H9 (cell line): ENCODE data around the gene ZNF133. TPM values are rescaled to one million over a fixed set of nuclear protein-coding genes. Genes with fewer than 3 reads are reported as not detected.

Source experiments
- DNase-seq: peaks from one replicate; pipeline ENCODE4 v3.0.0-alpha.2; 2017
- H2AFZ ChIP-seq: one replicate; pipeline ENCODE4 v1.6.1; 2013; ENCODE audit warnings: mild to moderate bottlenecking, low read length, control low read depth, moderate library complexity
- H2AK5ac ChIP-seq: 2 replicates; pipeline ENCODE4 v1.6.1; 2013; ENCODE audit warnings: low read length, control low read depth, mixed read lengths; ENCODE audit not compliant: insufficient read length
- H2BK120ac ChIP-seq: one replicate; pipeline ENCODE4 v1.6.1; 2013; ENCODE audit warnings: low read depth, mild to moderate bottlenecking, low read length, control low read depth, inconsistent platforms; ENCODE audit not compliant: poor library complexity, severe bottlenecking
- H2BK12ac ChIP-seq: 2 replicates; pipeline ENCODE4 v1.6.1; 2013; ENCODE audit warnings: low read length, control low read depth, mixed read lengths, low read depth; ENCODE audit not compliant: insufficient read length
- H2BK15ac ChIP-seq: 2 replicates; pipeline ENCODE4 v1.6.1; 2013; ENCODE audit warnings: low read depth, low read length, control low read depth
- H2BK20ac ChIP-seq: one replicate; pipeline ENCODE4 v1.6.1; 2013; ENCODE audit warnings: low read depth, mild to moderate bottlenecking, low read length, control low read depth, inconsistent platforms; ENCODE audit not compliant: poor library complexity, severe bottlenecking
- H2BK5ac ChIP-seq: 2 replicates; pipeline ENCODE4 v1.6.1; 2013; ENCODE audit warnings: low read length, control low read depth, mixed read lengths; ENCODE audit not compliant: insufficient read length
- H3K14ac ChIP-seq: 2 replicates; pipeline ENCODE4 v1.6.1; 2013; ENCODE audit warnings: low read length, control low read depth; ENCODE audit not compliant: insufficient read depth
- H3K18ac ChIP-seq: 2 replicates; pipeline ENCODE4 v1.6.1; 2013; ENCODE audit warnings: low read depth, mild to moderate bottlenecking, mixed read lengths, low read length, control low read depth; ENCODE audit not compliant: insufficient read length
- H3K23ac ChIP-seq: 2 replicates; pipeline ENCODE4 v1.6.1; 2013; ENCODE audit warnings: low read length, control low read depth, mixed read lengths, low read depth; ENCODE audit not compliant: insufficient read length
- H3K23me2 ChIP-seq: 2 replicates; pipeline ENCODE4 v1.6.1; 2013; ENCODE audit warnings: low read depth, mild to moderate bottlenecking, mixed read lengths, low read length, control low read depth; ENCODE audit not compliant: insufficient read length, poor library complexity, severe bottlenecking
- H3K27ac ChIP-seq: 2 replicates; pipeline ENCODE4 v1.5.1; 2013; ENCODE audit warnings: low read length, control low read depth, mixed read lengths, low read depth; ENCODE audit not compliant: insufficient read length
- H3K27me3 ChIP-seq: 2 replicates; pipeline ENCODE4 v1.6.1; 2013; ENCODE audit warnings: low read length, control low read depth, inconsistent platforms; ENCODE audit not compliant: insufficient read depth
- H3K4ac ChIP-seq: 2 replicates; pipeline ENCODE4 v1.6.1; 2013; ENCODE audit warnings: low read depth, mild to moderate bottlenecking, control low read depth, inconsistent platforms, low read length, moderate library complexity
- H3K4me1 ChIP-seq: 2 replicates; pipeline ENCODE4 v1.6.1; 2013; ENCODE audit warnings: low read length, control low read depth, inconsistent platforms; ENCODE audit not compliant: insufficient read depth
- H3K4me2 ChIP-seq: 2 replicates; pipeline ENCODE4 v1.6.1; 2013; ENCODE audit warnings: low read length, control low read depth, mixed read lengths; ENCODE audit not compliant: insufficient read length, insufficient read depth
- H3K56ac ChIP-seq: 2 replicates; pipeline ENCODE4 v1.6.1; 2013; ENCODE audit warnings: low read depth, mild to moderate bottlenecking, mixed read lengths, low read length, control low read depth; ENCODE audit not compliant: insufficient read length
- H3K79me1 ChIP-seq: 2 replicates; pipeline ENCODE4 v1.6.1; 2013; ENCODE audit warnings: low read depth, mild to moderate bottlenecking, moderate library complexity, low read length, control low read depth, inconsistent platforms; ENCODE audit not compliant: insufficient read depth, poor library complexity, severe bottlenecking
- H3K79me2 ChIP-seq: 2 replicates; pipeline ENCODE4 v1.6.1; 2013; ENCODE audit warnings: low read length, control low read depth, inconsistent platforms; ENCODE audit not compliant: insufficient read depth
- H3K9ac ChIP-seq: 2 replicates; pipeline ENCODE4 v1.6.1; 2013; ENCODE audit warnings: low read length, control low read depth, mixed read lengths; ENCODE audit not compliant: insufficient read length; ENCODE audit errors: extremely low read depth
- H3K9me3 ChIP-seq: one replicate; pipeline ENCODE4 v1.6.1; 2013; ENCODE audit warnings: low read depth, low read length, inconsistent platforms; ENCODE audit not compliant: control insufficient read depth
- H3T11ph ChIP-seq: one replicate; pipeline ENCODE4 v1.6.1; 2013; ENCODE audit warnings: mild to moderate bottlenecking, low read length, control low read depth, inconsistent platforms
- H4K20me1 ChIP-seq: one replicate; pipeline ENCODE4 v1.6.1; 2013; ENCODE audit not compliant: control insufficient read depth, insufficient read length, insufficient read depth
- H4K5ac ChIP-seq: 2 replicates; pipeline ENCODE4 v1.6.1; 2013; ENCODE audit warnings: low read depth, mild to moderate bottlenecking, mixed read lengths, low read length, control low read depth; ENCODE audit not compliant: insufficient read length
- H4K8ac ChIP-seq: replicated peaks from 2 replicates; pipeline ENCODE4 v1.6.1; 2013; ENCODE audit warnings: low read length, control low read depth, mixed read lengths, low read depth; ENCODE audit not compliant: insufficient read length
- H4K91ac ChIP-seq: 2 replicates; pipeline ENCODE4 v1.6.1; 2013; ENCODE audit warnings: low read depth, mild to moderate bottlenecking, moderate library complexity, mixed read lengths, low read length, control low read depth; ENCODE audit not compliant: insufficient read length
- H3K27ac Mint-ChIP-seq, 3 experiments: 2 replicates in 2 of 3; 3 replicates in 1 of 3; pipeline ENCODE4 v1.8.0; 2020 to 2021; ENCODE audit warnings: mixed read lengths in 3 of 3, mild to moderate bottlenecking in 1 of 3, moderate library complexity in 1 of 3
- H3K27me3 Mint-ChIP-seq: 2 replicates; pipeline ENCODE4 v1.8.0; 2021; ENCODE audit warnings: low read depth, mild to moderate bottlenecking, moderate library complexity, mixed read lengths
- H3K36me3 Mint-ChIP-seq, 3 experiments: 2 replicates in 2 of 3; 3 replicates in 1 of 3; pipeline ENCODE4 v1.8.0; 2020 to 2021; ENCODE audit warnings: low read depth in 3 of 3, mixed read lengths in 3 of 3; ENCODE audit not compliant: insufficient read depth in 1 of 3
- H3K4me1 Mint-ChIP-seq, 2 experiments: 2 replicates each; pipeline ENCODE4 v1.8.0; 2020; ENCODE audit warnings: mixed read lengths in 2 of 2
- H3K4me3 Mint-ChIP-seq, 2 experiments: 2 replicates in 1 of 2; 3 replicates in 1 of 2; pipeline ENCODE4 v1.8.0; 2020 to 2021; ENCODE audit warnings: mild to moderate bottlenecking in 2 of 2, mixed read lengths in 2 of 2, moderate library complexity in 1 of 2
- H3K9me3 Mint-ChIP-seq, 2 experiments: 2 replicates in 1 of 2; 3 replicates in 1 of 2; pipeline ENCODE4 v1.8.0; 2020; ENCODE audit warnings: mild to moderate bottlenecking in 2 of 2, mixed read lengths in 2 of 2, moderate library complexity in 1 of 2
- CTCF ChIP-seq: fragments of 200-600 bp; sonication (generic); conservative IDR thresholded peaks from 3 replicates; pipeline ENCODE4 v1.8.0; 2021; ENCODE audit warnings: antibody characterized with exemption, mild to moderate bottlenecking
- WGBS: extraction: QIAGEN DNeasy Blood & Tissue Kit; methylation state at CpG from one replicate; pipeline ENCODE4 v1.1.7; 2013; ENCODE audit warnings: missing lambda C conversion rate, low lambda C conversion rate, mixed read lengths; ENCODE audit not compliant: insufficient read length; ENCODE audit errors: extremely low coverage; 5-methylcytosine and 5-hydroxymethylcytosine counted together
- total RNA-seq: library from RNA; stranded (reverse); gene quantifications from 2 replicates; pipeline ENCODE4 v1.2.1, GENCODE V29; 2021

The ZNF133 gene
- total RNA-seq, 1 experiment from 2014 or later = 11.0 TPM

GRCh38 chr20:18326990-18327389 lies 38.7 kb downstream of the ZNF133 start:
- no peak overlapping the region for H3K14ac ChIP-seq
- H3K27me3 Mint-ChIP-seq = no peaks in the 10 kb centered on the region; the same call in 1 of the 2 replicates
- no peak overlapping the region for H2BK15ac ChIP-seq
- no peak for TF ChIP-seq CTCF
- H3K56ac ChIP-seq = no peak overlapping the region
- H3K27ac ChIP-seq = no peak overlapping the region
- H3K18ac ChIP-seq = no peak overlapping the region
- no peaks in the 10 kb centered on the region for H4K20me1 ChIP-seq
- no peak overlapping the region for H2BK12ac ChIP-seq
- no CpG with 5 or more reads among the region's 2 CpGs for WGBS
- no peak overlapping the region for H2AFZ ChIP-seq
- H3K4me3 Mint-ChIP-seq = no peak overlapping the region
- H3K27ac Mint-ChIP-seq = no peak overlapping the region
- H3K36me3 Mint-ChIP-seq = peaks cover 13 to 51% (median 18%) of the 10 kb centered on the region in 3 experiments
- H3K27me3 ChIP-seq = no peaks in the 10 kb centered on the region
- no peak overlapping the region for H4K5ac ChIP-seq
- no peak overlapping the region for H2AK5ac ChIP-seq
- H3K4ac ChIP-seq = no peak overlapping the region
- H3K4me1 ChIP-seq = no peaks in the 10 kb centered on the region; the same call in 1 of the 2 replicates
- H2BK120ac ChIP-seq = no peak overlapping the region
- H3K9me3 ChIP-seq = no peaks in the 10 kb centered on the region
- H3K4me2 ChIP-seq = no peak overlapping the region
- no peak overlapping the region for H2BK5ac ChIP-seq
- no peaks in the 10 kb centered on the region for H3K23me2 ChIP-seq
- DNase-seq = no peak
- no peak overlapping the region for H4K91ac ChIP-seq
- H3K9ac ChIP-seq = no peak overlapping the region
- H3K79me1 ChIP-seq = no peaks in the 10 kb centered on the region
- no peak overlapping the region for H3T11ph ChIP-seq
- H3K4me1 Mint-ChIP-seq = peaks cover 35 to 41% of the 10 kb centered on the region in 2 experiments
- H3K9me3 Mint-ChIP-seq = peaks cover 35 to 45% of the 10 kb centered on the region in 2 experiments
- no peak overlapping the region for H4K8ac ChIP-seq
- no peak overlapping the region for H2BK20ac ChIP-seq
- H3K23ac ChIP-seq = no peak overlapping the region
- H3K79me2 ChIP-seq = no peaks in the 10 kb centered on the region
